Upper lobe of left lung (tissue), 4 donors: ENCODE measurements around the gene NUP210.

Experiments used
- CTCF ChIP-seq, 6 experiments: fragments of 450-650 bp in 4 of 6; fragments of 200-600 bp in 2 of 6; sonication (generic) in 2 of 6; IDR thresholded peaks; one replicate each; pipeline ENCODE4 v1.5.1; 2016 to 2019; ENCODE audit warnings: antibody characterized with exemption in 6 of 6
- EP300 ChIP-seq, 4 donors: sonication (generic); formaldehyde crosslinking; IDR thresholded peaks; one replicate each; pipeline ENCODE4 v1.5.1; 2017; ENCODE audit warnings: antibody characterized with exemption in 4 of 4, control low read depth in 2 of 4
- POLR2A ChIP-seq, 4 donors: fragments of 450-650 bp; IDR thresholded peaks; one replicate each; pipeline ENCODE4 v1.5.1; 2016 to 2017; ENCODE audit warnings: antibody characterized with exemption in 4 of 4, mild to moderate bottlenecking in 2 of 4
- POLR2AphosphoS5 ChIP-seq, 2 donors: sonication (generic); formaldehyde crosslinking; IDR thresholded peaks; one replicate each; pipeline ENCODE4 v1.5.1; 2017; ENCODE audit warnings: antibody characterized with exemption in 2 of 2

- no peak for TF ChIP-seq POLR2A (IDR thresholded peaks at IDR 0.05)
- no peak for TF ChIP-seq POLR2AphosphoS5 (IDR thresholded peaks at IDR 0.05)
- TF ChIP-seq CTCF (IDR thresholded peaks at IDR 0.05): no peak
- TF ChIP-seq EP300 (IDR thresholded peaks at IDR 0.05): no peak
Measured at GRCh38 chr3:13272831-13273603, 147.1 kb downstream of the NUP210 start.
